Body of pancreas (tissue), 4 donors: ENCODE measurements around the gene COL27A1.
"Not testable (repeated sequence)": the region's sequence is repeated elsewhere in the genome, so short reads cannot be mapped to it uniquely, and the experiment has no call there.

Source experiments
- CTCF ChIP-seq, 7 experiments: fragments of 450-650 bp in 4 of 7; fragments of 200-600 bp in 3 of 7; sonication (generic) in 3 of 7; IDR thresholded peaks; one replicate each; pipeline ENCODE4 v1.5.1; 2016 to 2019; ENCODE audit warnings: antibody characterized with exemption in 7 of 7
- POLR2A ChIP-seq, 3 donors: fragments of 450-650 bp; IDR thresholded peaks; one replicate each; pipeline ENCODE4 v1.6.1; 2016; ENCODE audit warnings: antibody characterized with exemption in 3 of 3, mild to moderate bottlenecking in 2 of 3

DNA sequence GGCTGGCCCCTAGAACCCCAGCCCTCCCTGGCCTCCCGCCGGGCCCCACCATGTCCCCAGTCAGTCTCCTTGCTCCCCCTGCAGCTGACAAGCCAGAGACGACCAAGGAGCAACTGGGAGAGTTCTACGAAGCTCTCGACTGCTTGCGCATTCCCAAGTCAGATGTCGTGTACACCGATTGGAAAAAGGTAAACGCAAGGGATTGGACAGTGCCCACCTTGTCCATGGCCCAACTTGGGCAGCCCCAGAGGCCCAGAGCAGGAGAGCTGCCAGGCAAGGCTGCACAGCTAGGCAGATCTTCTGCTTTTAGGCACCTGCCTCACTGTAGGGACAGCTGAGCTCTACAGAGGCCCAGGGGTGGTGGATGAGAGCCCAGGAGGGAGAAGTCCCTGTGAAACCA is 169.6 kb downstream of the COL27A1 start:
- not testable (repeated sequence) for TF ChIP-seq CTCF, POLR2A (IDR thresholded peaks at IDR 0.05)
